ENCODE data around the gene HIP1. TPM values are rescaled to one million over a fixed set of nuclear protein-coding genes. Genes with fewer than 3 reads are reported as not detected.
A peak's percentile ranks its signal among the peaks of the same experiment; 100 is the strongest.

The HIP1 gene
- total and polyA plus RNA-seq, 9 of the 15 experiments (the other 6 are each of a cell fraction or from before 2014, with no cell fraction given): 2.4 to 13.7 (median 9.5) TPM

DNA sequence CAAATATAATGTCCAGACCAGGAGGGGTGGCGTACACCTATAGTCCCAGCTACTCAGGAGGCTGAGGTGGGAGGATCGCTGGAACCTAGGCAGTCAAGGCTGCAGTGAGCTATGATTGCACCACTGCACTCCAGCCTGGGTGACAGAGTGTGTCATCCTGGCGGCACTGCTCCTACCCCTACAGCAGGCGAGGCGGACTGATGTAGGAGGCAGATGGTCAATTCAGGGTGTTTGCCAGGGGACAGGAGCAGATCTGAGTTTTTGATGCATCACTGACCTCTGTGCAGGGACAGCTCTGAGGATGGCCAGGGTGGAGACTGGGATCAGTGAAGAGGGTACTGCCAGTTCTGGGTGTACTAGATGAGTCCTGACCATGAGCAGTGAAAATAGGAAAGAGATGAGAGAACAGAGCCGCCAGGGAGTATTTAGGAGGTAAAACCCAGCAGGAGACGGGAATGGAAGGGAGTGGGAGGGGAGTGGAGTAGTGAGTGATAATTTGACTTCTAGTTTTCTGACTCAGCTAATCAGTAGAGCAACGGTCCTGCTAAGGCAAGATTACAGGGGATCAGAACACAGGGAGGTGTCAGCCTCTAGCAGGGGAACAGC, 75.3 kb downstream of the HIP1 start (continued):
- 0 out of 2 replicates have a peak, but pooled peaks have one; percentile 1 for TF ChIP-seq SPI1 (IDR thresholded peaks at IDR 0.05; ENCODE audit: borderline replicate concordance, low read depth, low read length)
- no peak for TF ChIP-seq PHF8 (IDR thresholded peaks at IDR 0.05; ENCODE audit: borderline replicate concordance, low read length)
- TF ChIP-seq ATF7 (IDR thresholded peaks at IDR 0.05): peak; percentile 26; the same call in 1 of the 2 replicates
- peak; percentile 41; the same call in 1 of the 2 replicates for TF ChIP-seq TRIM28 (IDR thresholded peaks at IDR 0.05)
- TF ChIP-seq C11orf30 (IDR thresholded peaks at IDR 0.05; ENCODE audit: low read depth): peak; percentile 95
- TF ChIP-seq SMARCE1 (IDR thresholded peaks at IDR 0.05): peak; percentile 90
- TF ChIP-seq ETV1 (tag; conservative IDR thresholded peaks at IDR 0.05; ENCODE audit: low read depth): 0 out of 2 replicates have a peak, but pooled peaks have one; percentile 15
- peak; percentile 83; the same call in 1 of the 2 replicates for TF ChIP-seq EP300 (IDR thresholded peaks at IDR 0.05; ENCODE audit: low read length)
- peak in 1 of 2 experiments; percentile 30; a peak in 1 of 3 replicates for TF ChIP-seq CBX3 (IDR thresholded peaks at IDR 0.05; ENCODE audit: borderline replicate concordance in 1 of 2, low read length in 2 of 2)
- 0 out of 2 replicates have a peak, but pooled peaks have one; percentile 16 for TF ChIP-seq ZBTB40 (IDR thresholded peaks at IDR 0.05)
- no peak for TF ChIP-seq ZBTB40 (CRISPR knock-in tag; IDR thresholded peaks at IDR 0.05)
- TF ChIP-seq PTBP1 (IDR thresholded peaks at IDR 0.05; ENCODE audit: low read depth, low read length): no peak
- no peak for TF ChIP-seq CAMTA2 (CRISPR knock-in tag; conservative IDR thresholded peaks at IDR 0.05)
- TF ChIP-seq, protein P1, sequence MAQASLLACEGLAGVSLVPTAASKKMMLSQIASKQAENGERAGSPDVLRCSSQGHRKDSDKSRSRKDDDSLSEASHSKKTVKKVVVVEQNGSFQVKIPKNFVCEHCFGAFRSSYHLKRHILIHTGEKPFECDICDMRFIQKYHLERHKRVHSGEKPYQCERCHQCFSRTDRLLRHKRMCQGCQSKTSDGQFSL (CRISPR knock-in tag; IDR thresholded peaks at IDR 0.05): no peak
- TF ChIP-seq, protein P1 (tag; IDR thresholded peaks at IDR 0.05): no peak
- TF ChIP-seq ZBTB8A (IDR thresholded peaks at IDR 0.05; ENCODE audit: partially characterized antibody): no peak
- TF ChIP-seq FOXJ2 (tag; IDR thresholded peaks at IDR 0.05): no peak
- TF ChIP-seq PML (IDR thresholded peaks at IDR 0.05; ENCODE audit: low read length): peak; percentile 32; the same call in 1 of the 2 replicates
- TF ChIP-seq NCOA1 (IDR thresholded peaks at IDR 0.05; ENCODE audit: low read depth): peak; percentile 38; the same call in 1 of the 2 replicates
- TF ChIP-seq XRCC5 (IDR thresholded peaks at IDR 0.05; ENCODE audit: low read depth, low read length): 0 out of 2 replicates have a peak, but pooled peaks have one; percentile 37
